T-helper 1 cell (primary cell): Measurements from ENCODE around the gene CEP44.
"Not testable (repeated sequence)": the region's sequence is repeated elsewhere in the genome, so short reads cannot be mapped to it uniquely, and the experiment has no call there.

Experiments
- DNase-seq, 5 donors: peaks; one replicate each; pipeline ENCODE4 v3.0.0-alpha.2; 2012 to 2020

The CEP44 gene

GRCh38 chr4:174332741-174333493 is 49.2 kb downstream of the CEP44 start:
- no peak for DNase-seq

- no peak for DNase-seq
Observed at GRCh38 chr4:174334628-174335027, 50.9 kb downstream of the CEP44 start.

GRCh38 chr4:174340714-174341113 is 57.0 kb downstream of the CEP44 start:
- DNase-seq = no peak

GRCh38 chr4:174349156-174349555 is 65.4 kb downstream of the CEP44 start:
- DNase-seq = no peak

- no peak for DNase-seq
Observed at GRCh38 chr4:174352061-174352819, 68.5 kb downstream of the CEP44 start.

GRCh38 chr4:174357321-174357720 is 73.6 kb downstream of the CEP44 start:
- DNase-seq = no peak

GRCh38 chr4:174358410-174358809 is 74.7 kb downstream of the CEP44 start:
- no peak for DNase-seq

GRCh38 chr4:174358829-174359228 is 75.1 kb downstream of the CEP44 start:
- DNase-seq = peak in 1 of 5 donors; percentile 88

GRCh38 chr4:174362340-174362739 is 78.6 kb downstream of the CEP44 start:
- no peak for DNase-seq

- not testable (repeated sequence) for DNase-seq
Observed at GRCh38 chr4:174363782-174364181, 80.1 kb downstream of the CEP44 start.

- peak in 1 of 5 donors; percentile 25 for DNase-seq
Observed at GRCh38 chr4:174365018-174365587, 81.4 kb downstream of the CEP44 start.

GRCh38 chr4:174369985-174370384 is 86.3 kb downstream of the CEP44 start:
- no peak for DNase-seq

GRCh38 chr4:174373821-174374220 is 90.1 kb downstream of the CEP44 start:
- DNase-seq = no peak

- no peak for DNase-seq
Observed at GRCh38 chr4:174375422-174375821, 91.7 kb downstream of the CEP44 start.

- DNase-seq = no peak
Observed at GRCh38 chr4:174377613-174378012, 93.9 kb downstream of the CEP44 start.

- DNase-seq = no peak
Observed at GRCh38 chr4:174378951-174379350, 95.2 kb downstream of the CEP44 start.

GRCh38 chr4:174380206-174380605 is 96.5 kb downstream of the CEP44 start:
- DNase-seq = not testable (repeated sequence)

- DNase-seq = no peak
Observed at GRCh38 chr4:174380699-174381439, 97.2 kb downstream of the CEP44 start.

- no peak for DNase-seq
Observed at GRCh38 chr4:174381440-174381800, 97.7 kb downstream of the CEP44 start.
